Parathyroid adenoma (tissue), 2 donors: ENCODE results near the gene NDUFA1.
"Not testable (repeated sequence)": the region's sequence is repeated elsewhere in the genome, so short reads cannot be mapped to it uniquely, and the experiment has no call there.

Experiments
- H2AFZ ChIP-seq: fragments of 300-600 bp; sonication (generic); one replicate; pipeline ENCODE4 v1.7.0; 2017; ENCODE audit warnings: antibody characterized with exemption, mild to moderate bottlenecking
- H3K27ac ChIP-seq: fragments of 300-600 bp; sonication (generic); one replicate; pipeline ENCODE4 v1.7.0; 2017
- H3K27me3 ChIP-seq: fragments of 300-600 bp; sonication (generic); one replicate; pipeline ENCODE4 v1.7.0; 2017; ENCODE audit warnings: low read length; ENCODE audit not compliant: control insufficient read depth, insufficient read depth
- H3K36me3 ChIP-seq: fragments of 300-600 bp; sonication (generic); one replicate; pipeline ENCODE4 v1.7.0; 2017; ENCODE audit warnings: low read length; ENCODE audit not compliant: control insufficient read depth, insufficient read depth
- H3K4me1 ChIP-seq: fragments of 300-600 bp; sonication (generic); one replicate; pipeline ENCODE4 v1.7.0; 2017; ENCODE audit warnings: control low read depth
- H3K4me2 ChIP-seq: fragments of 300-600 bp; sonication (generic); one replicate; pipeline ENCODE4 v1.7.0; 2017; ENCODE audit warnings: low read length
- H3K4me3 ChIP-seq: fragments of 300-600 bp; sonication (generic); one replicate; pipeline ENCODE4 v1.7.0; 2017; ENCODE audit warnings: low read depth, low read length
- H3K79me2 ChIP-seq: fragments of 300-600 bp; sonication (generic); one replicate; pipeline ENCODE4 v1.7.0; 2017; ENCODE audit warnings: control low read depth
- H3K9ac ChIP-seq: fragments of 300-600 bp; sonication (generic); one replicate; pipeline ENCODE4 v1.7.0; 2017; ENCODE audit warnings: mild to moderate bottlenecking
- H3K9me3 ChIP-seq: fragments of 300-600 bp; sonication (generic); one replicate; pipeline ENCODE4 v1.7.0; 2017; ENCODE audit warnings: low read length; ENCODE audit not compliant: control insufficient read depth
- TF ChIP-seq, protein P1 (sequence below): fragments of 300-600 bp; sonication (generic); IDR thresholded peaks from one replicate; pipeline ENCODE4 v1.7.0; 2017; ENCODE audit warnings: antibody characterized with exemption, mild to moderate bottlenecking
- donor health status: primary hyperparathyroidism.

The NDUFA1 gene

DNA sequence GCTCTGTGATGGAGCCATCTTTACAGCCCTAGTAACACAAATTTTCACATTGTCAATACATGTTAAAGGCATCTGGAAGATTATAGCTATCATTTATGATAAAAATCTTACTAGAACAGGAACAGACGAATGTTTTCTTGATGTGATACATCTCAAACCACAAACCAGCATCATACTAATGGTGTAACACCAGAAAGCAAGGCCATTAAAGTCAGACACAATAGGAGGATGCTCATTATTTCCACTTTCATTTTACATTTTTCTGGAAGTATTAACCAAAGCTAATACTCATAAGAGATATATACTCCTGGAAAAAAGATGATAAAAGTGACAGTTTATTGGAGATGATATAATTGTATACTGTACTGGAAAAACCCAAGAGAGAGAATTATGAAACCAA lies 29.3 kb downstream of the NDUFA1 start:
- Histone ChIP-seq H3K27ac (no peak overlapping the region), H2AFZ (no peak overlapping the region), H3K27me3 (no peaks in the 10 kb centered on the region), H3K36me3 (no peaks in the 10 kb centered on the region), H3K9ac (no peak overlapping the region), H3K4me3 (no peak overlapping the region), H3K9me3 (no peaks in the 10 kb centered on the region), H3K79me2 (no peaks in the 10 kb centered on the region), H3K4me1 (no peaks in the 10 kb centered on the region), H3K4me2 (no peak overlapping the region)
- TF ChIP-seq, protein P1, sequence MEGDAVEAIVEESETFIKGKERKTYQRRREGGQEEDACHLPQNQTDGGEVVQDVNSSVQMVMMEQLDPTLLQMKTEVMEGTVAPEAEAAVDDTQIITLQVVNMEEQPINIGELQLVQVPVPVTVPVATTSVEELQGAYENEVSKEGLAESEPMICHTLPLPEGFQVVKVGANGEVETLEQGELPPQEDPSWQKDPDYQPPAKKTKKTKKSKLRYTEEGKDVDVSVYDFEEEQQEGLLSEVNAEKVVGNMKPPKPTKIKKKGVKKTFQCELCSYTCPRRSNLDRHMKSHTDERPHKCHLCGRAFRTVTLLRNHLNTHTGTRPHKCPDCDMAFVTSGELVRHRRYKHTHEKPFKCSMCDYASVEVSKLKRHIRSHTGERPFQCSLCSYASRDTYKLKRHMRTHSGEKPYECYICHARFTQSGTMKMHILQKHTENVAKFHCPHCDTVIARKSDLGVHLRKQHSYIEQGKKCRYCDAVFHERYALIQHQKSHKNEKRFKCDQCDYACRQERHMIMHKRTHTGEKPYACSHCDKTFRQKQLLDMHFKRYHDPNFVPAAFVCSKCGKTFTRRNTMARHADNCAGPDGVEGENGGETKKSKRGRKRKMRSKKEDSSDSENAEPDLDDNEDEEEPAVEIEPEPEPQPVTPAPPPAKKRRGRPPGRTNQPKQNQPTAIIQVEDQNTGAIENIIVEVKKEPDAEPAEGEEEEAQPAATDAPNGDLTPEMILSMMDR, result no peak

GRCh38 chrX:119916310-119916709 lies 44.7 kb downstream of the NDUFA1 start:
- Histone ChIP-seq H3K4me3 (no peak overlapping the region), H3K9me3 (no peaks in the 10 kb centered on the region), H3K4me2 (no peak overlapping the region), H3K79me2 (no peaks in the 10 kb centered on the region), H3K9ac (no peak overlapping the region), H3K4me1 (no peaks in the 10 kb centered on the region), H3K27ac (no peak overlapping the region), H3K27me3 (no peaks in the 10 kb centered on the region), H3K36me3 (no peaks in the 10 kb centered on the region), H2AFZ (no peak overlapping the region)
- TF ChIP-seq, protein P1, result no peak

- Histone ChIP-seq H3K79me2 (no peaks in the 10 kb centered on the region), H3K9me3 (no peaks in the 10 kb centered on the region), H3K4me1 (no peaks in the 10 kb centered on the region), H3K27me3 (no peaks in the 10 kb centered on the region), H3K9ac (no peak overlapping the region), H3K4me3 (no peak overlapping the region), H3K36me3 (no peaks in the 10 kb centered on the region), H3K4me2 (no peak overlapping the region), H3K27ac (no peak overlapping the region), H2AFZ (no peak overlapping the region)
- TF ChIP-seq, protein P1, result no peak
Observed at GRCh38 chrX:119917877-119918276, 46.2 kb downstream of the NDUFA1 start.

DNA sequence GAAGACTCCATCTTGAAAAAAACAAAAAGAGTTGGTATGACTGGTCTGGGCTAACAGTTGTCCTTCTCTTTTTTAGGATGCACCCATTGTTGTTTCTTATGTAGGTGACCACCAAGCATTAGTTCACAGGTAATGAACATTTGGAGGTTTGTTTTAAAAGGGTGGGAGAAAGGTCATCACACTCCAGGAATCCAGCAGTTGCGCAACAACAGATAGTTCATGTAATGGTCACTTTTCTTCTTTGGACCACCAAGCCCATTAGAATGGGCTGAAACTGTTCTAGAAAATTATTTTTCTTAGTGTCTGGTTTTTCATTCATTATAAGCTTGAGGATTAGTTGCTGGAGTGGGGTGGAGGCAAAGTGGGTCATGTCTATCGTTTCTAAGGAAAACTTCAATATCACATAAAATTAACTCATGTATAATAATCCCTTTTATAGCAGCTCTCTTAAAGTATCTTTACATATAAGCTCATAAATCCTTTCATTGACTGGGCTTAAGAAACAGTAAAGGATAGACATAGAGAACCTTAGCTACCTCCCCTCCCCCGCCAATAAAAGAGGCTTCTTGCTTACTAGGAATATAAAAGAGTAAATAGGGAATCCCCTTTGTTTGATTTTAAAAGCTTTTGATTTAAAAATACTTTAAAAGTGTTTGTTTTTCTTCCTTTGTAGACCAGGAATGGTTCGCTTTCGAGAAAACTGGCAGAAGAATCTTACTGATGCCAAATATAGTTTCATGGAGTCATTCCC lies 48.4 kb downstream of the NDUFA1 start:
- Histone ChIP-seq H3K4me1 (no peaks in the 10 kb centered on the region), H3K9ac (no peak overlapping the region), H3K9me3 (no peaks in the 10 kb centered on the region), H3K4me3 (no peak overlapping the region), H3K79me2 (no peaks in the 10 kb centered on the region), H3K27me3 (no peaks in the 10 kb centered on the region), H3K27ac (no peak overlapping the region), H2AFZ (no peak overlapping the region), H3K36me3 (no peaks in the 10 kb centered on the region), H3K4me2 (no peak overlapping the region)
- TF ChIP-seq, protein P1, result no peak

DNA sequence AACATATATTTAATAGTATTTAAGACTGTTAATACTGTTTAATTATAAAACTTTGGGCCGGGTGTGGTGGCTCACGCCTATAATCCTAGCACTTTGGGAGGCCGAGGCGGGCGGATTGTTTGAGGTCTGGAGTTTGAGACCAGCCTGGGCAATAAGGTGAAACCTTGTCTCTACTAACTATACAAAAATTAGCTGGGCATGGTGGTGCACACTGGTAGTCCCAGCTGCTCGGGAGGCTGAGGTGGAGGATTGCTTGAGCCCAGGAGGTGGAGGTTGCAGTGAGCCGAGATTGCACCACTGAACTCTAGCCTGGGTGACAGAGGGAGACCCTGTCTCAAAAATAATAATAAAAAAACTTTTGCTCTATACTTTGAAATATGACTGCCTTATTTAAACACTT lies 50.8 kb downstream of the NDUFA1 start:
- H3K4me1 ChIP-seq, H3K9ac ChIP-seq, H3K4me3 ChIP-seq, H3K36me3 ChIP-seq, H3K9me3 ChIP-seq, H3K27ac ChIP-seq, H3K4me2 ChIP-seq, H2AFZ ChIP-seq, H3K79me2 ChIP-seq, H3K27me3 ChIP-seq: not testable (repeated sequence)
